ENCODE measurements around the gene ACTR3C. TPM values are rescaled to one million over a fixed set of nuclear protein-coding genes. Genes with fewer than 3 reads are reported as not detected.
"Not testable (repeated sequence)": the region's sequence is repeated elsewhere in the genome, so short reads cannot be mapped to it uniquely, and the experiment has no call there.

ACTR3C gene
- total and polyA plus RNA-seq, 2 donors from 2014 or later, result 15.8 to 31.6 TPM

GRCh38 chr7:150276132-150276695, 47.1 kb downstream of the ACTR3C start:
- H3K27ac ChIP-seq (ENCODE audit: low read depth in 2 of 2, low read length in 2 of 2); H3K9ac ChIP-seq (ENCODE audit: low read length in 3 of 3); H3K4me3 ChIP-seq (ENCODE audit: low read length in 3 of 3); intact Hi-C loops (cut with DNase I); H3K9me3 ChIP-seq (ENCODE audit: control insufficient read depth in 2 of 3, insufficient read depth in 1 of 3, low read length in 3 of 3); H3K4me1 ChIP-seq (ENCODE audit: control insufficient read depth in 2 of 3, insufficient read depth in 2 of 3, low read depth in 1 of 3, low read length in 3 of 3); FAIRE-seq; H3K36me3 ChIP-seq (ENCODE audit: control insufficient read depth in 2 of 3, insufficient read depth in 3 of 3, low read length in 3 of 3); H3K27me3 ChIP-seq (ENCODE audit: control insufficient read depth, insufficient read depth, low read length): not testable (repeated sequence)
- peak; percentile 60 for TF ChIP-seq CTCF (IDR thresholded peaks at IDR 0.05; ENCODE audit: borderline replicate concordance, extremely low read depth, insufficient read depth)
- DNase-seq, result peak in 3 of 5 donors; percentile 16 to 45 (median 24)

- H3K9ac ChIP-seq (ENCODE audit: low read length in 3 of 3); H3K4me3 ChIP-seq (ENCODE audit: low read length in 3 of 3); H3K4me1 ChIP-seq (ENCODE audit: control insufficient read depth in 2 of 3, insufficient read depth in 2 of 3, low read depth in 1 of 3, low read length in 3 of 3); intact Hi-C loops (cut with DNase I); H3K9me3 ChIP-seq (ENCODE audit: control insufficient read depth in 2 of 3, insufficient read depth in 1 of 3, low read length in 3 of 3); DNase-seq; FAIRE-seq; H3K36me3 ChIP-seq (ENCODE audit: control insufficient read depth in 2 of 3, insufficient read depth in 3 of 3, low read length in 3 of 3); H3K27ac ChIP-seq (ENCODE audit: low read depth in 2 of 2, low read length in 2 of 2); H3K27me3 ChIP-seq (ENCODE audit: control insufficient read depth, insufficient read depth, low read length): not testable (repeated sequence)
These were observed 51.4 kb downstream of the ACTR3C start for GRCh38 chr7:150271898-150272297.

GRCh38 chr7:150270101-150270824, 53.1 kb downstream of the ACTR3C start:
- H3K4me3 ChIP-seq (ENCODE audit: low read length in 3 of 3); H3K4me1 ChIP-seq (ENCODE audit: control insufficient read depth in 2 of 3, insufficient read depth in 2 of 3, low read depth in 1 of 3, low read length in 3 of 3); H3K9me3 ChIP-seq (ENCODE audit: control insufficient read depth in 2 of 3, insufficient read depth in 1 of 3, low read length in 3 of 3); DNase-seq; H3K9ac ChIP-seq (ENCODE audit: low read length in 3 of 3); intact Hi-C loops (cut with DNase I); FAIRE-seq; H3K36me3 ChIP-seq (ENCODE audit: control insufficient read depth in 2 of 3, insufficient read depth in 3 of 3, low read length in 3 of 3); H3K27ac ChIP-seq (ENCODE audit: low read depth in 2 of 2, low read length in 2 of 2); H3K27me3 ChIP-seq (ENCODE audit: control insufficient read depth, insufficient read depth, low read length): not testable (repeated sequence)

GRCh38 chr7:150268798-150269197, 54.5 kb downstream of the ACTR3C start:
- H3K4me1 ChIP-seq (ENCODE audit: control insufficient read depth in 2 of 3, insufficient read depth in 2 of 3, low read depth in 1 of 3, low read length in 3 of 3); H3K36me3 ChIP-seq (ENCODE audit: control insufficient read depth in 2 of 3, insufficient read depth in 3 of 3, low read length in 3 of 3); DNase-seq; H3K27me3 ChIP-seq (ENCODE audit: control insufficient read depth, insufficient read depth, low read length); H3K4me3 ChIP-seq (ENCODE audit: low read length in 3 of 3); H3K27ac ChIP-seq (ENCODE audit: low read depth in 2 of 2, low read length in 2 of 2); H3K9ac ChIP-seq (ENCODE audit: low read length in 3 of 3); FAIRE-seq; intact Hi-C loops (cut with DNase I); H3K9me3 ChIP-seq (ENCODE audit: control insufficient read depth in 2 of 3, insufficient read depth in 1 of 3, low read length in 3 of 3): not testable (repeated sequence)

- H3K36me3 ChIP-seq (ENCODE audit: control insufficient read depth in 2 of 3, insufficient read depth in 3 of 3, low read length in 3 of 3); H3K4me1 ChIP-seq (ENCODE audit: control insufficient read depth in 2 of 3, insufficient read depth in 2 of 3, low read depth in 1 of 3, low read length in 3 of 3); H3K9ac ChIP-seq (ENCODE audit: low read length in 3 of 3); H3K27ac ChIP-seq (ENCODE audit: low read depth in 2 of 2, low read length in 2 of 2); H3K4me3 ChIP-seq (ENCODE audit: low read length in 3 of 3); FAIRE-seq; DNase-seq; H3K27me3 ChIP-seq (ENCODE audit: control insufficient read depth, insufficient read depth, low read length); H3K9me3 ChIP-seq (ENCODE audit: control insufficient read depth in 2 of 3, insufficient read depth in 1 of 3, low read length in 3 of 3); intact Hi-C loops (cut with DNase I): not testable (repeated sequence)
These were observed 55.1 kb downstream of the ACTR3C start for GRCh38 chr7:150268287-150268686.

GRCh38 chr7:150266953-150267665, 56.2 kb downstream of the ACTR3C start:
- H3K9ac ChIP-seq (ENCODE audit: low read length in 3 of 3); H3K9me3 ChIP-seq (ENCODE audit: control insufficient read depth in 2 of 3, insufficient read depth in 1 of 3, low read length in 3 of 3); H3K36me3 ChIP-seq (ENCODE audit: control insufficient read depth in 2 of 3, insufficient read depth in 3 of 3, low read length in 3 of 3); H3K4me3 ChIP-seq (ENCODE audit: low read length in 3 of 3); H3K27me3 ChIP-seq (ENCODE audit: control insufficient read depth, insufficient read depth, low read length); H3K27ac ChIP-seq (ENCODE audit: low read depth in 2 of 2, low read length in 2 of 2); H3K4me1 ChIP-seq (ENCODE audit: control insufficient read depth in 2 of 3, insufficient read depth in 2 of 3, low read depth in 1 of 3, low read length in 3 of 3); intact Hi-C loops (cut with DNase I); FAIRE-seq: not testable (repeated sequence)
- DNase-seq, result peak in 2 of 5 donors; percentile 3 to 12

GRCh38 chr7:150262656-150263055, 60.7 kb downstream of the ACTR3C start:
- H3K9me3 ChIP-seq (ENCODE audit: control insufficient read depth in 2 of 3, insufficient read depth in 1 of 3, low read length in 3 of 3); intact Hi-C loops (cut with DNase I); H3K4me1 ChIP-seq (ENCODE audit: control insufficient read depth in 2 of 3, insufficient read depth in 2 of 3, low read depth in 1 of 3, low read length in 3 of 3); FAIRE-seq; H3K9ac ChIP-seq (ENCODE audit: low read length in 3 of 3); H3K27ac ChIP-seq (ENCODE audit: low read depth in 2 of 2, low read length in 2 of 2); H3K27me3 ChIP-seq (ENCODE audit: control insufficient read depth, insufficient read depth, low read length); H3K4me3 ChIP-seq (ENCODE audit: low read length in 3 of 3); DNase-seq; H3K36me3 ChIP-seq (ENCODE audit: control insufficient read depth in 2 of 3, insufficient read depth in 3 of 3, low read length in 3 of 3): not testable (repeated sequence)
